Activated T-helper 9 cell treated with anti-CD3 and anti-CD28 coated beads, Interleukin-2, amount 50 U/mL, for 16 hours (primary cell): ENCODE measurements around the gene EHD1.

Experiments used
- DNase-seq: peaks from one replicate; pipeline ENCODE4 v3.0.0-alpha.2; 2020; ENCODE audit warnings: low read depth

EHD1 gene

DNA sequence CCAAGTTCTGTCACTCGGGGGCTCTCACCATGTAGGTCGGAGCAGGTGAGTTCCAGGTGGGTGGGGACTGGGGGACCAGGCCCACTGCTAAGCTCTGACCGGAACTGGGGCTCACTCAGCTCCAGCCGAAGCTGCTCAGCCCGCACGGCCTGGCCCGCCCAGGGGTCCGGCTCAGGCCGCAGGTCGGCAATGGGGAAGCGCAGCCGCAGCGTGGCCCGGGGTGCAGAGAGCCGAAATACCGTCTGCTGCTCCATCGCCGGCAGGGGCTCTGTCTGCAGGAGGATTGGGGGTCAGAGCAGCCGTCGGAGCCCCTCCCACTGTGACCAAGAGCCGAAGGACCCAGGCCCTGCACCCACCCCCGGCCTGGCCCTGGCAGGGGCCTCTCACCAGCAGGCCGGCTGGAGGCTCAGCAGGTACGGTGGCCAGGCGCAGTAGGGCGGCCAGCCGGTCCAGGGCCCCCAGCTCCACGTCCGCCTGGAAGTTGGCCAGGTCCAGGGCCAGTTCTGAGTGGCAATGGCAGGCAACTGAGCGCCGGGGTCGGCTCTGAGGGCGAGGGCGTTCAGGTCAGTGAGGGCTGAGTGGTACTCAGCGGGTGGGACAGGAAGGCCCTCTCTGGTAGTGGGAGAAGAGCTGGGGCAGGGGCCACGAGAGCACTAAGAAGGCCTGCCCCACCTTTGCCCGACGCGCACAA is 31.4 kb upstream of the EHD1 start:
- no peak for DNase-seq

DNA sequence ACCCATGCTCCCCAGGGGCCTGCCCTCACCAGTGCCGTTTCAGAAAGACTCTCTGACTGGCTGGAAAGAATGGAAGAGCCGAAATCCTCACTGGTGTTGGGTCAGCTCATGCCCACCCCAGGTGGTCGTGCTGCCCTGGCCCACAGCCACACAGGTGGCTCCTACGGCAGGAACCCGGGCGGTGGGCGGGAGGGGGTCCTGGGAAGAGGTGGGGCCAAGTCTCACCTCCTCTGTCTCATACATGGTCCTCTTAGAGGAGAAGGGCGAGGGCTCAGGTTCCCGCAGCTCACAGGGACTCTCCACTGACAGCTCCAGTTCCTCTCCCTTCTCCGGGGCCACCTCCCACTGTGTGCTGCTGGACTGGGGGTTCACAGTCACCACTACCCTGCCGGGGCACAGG is 30.3 kb upstream of the EHD1 start:
- no peak for DNase-seq

DNA sequence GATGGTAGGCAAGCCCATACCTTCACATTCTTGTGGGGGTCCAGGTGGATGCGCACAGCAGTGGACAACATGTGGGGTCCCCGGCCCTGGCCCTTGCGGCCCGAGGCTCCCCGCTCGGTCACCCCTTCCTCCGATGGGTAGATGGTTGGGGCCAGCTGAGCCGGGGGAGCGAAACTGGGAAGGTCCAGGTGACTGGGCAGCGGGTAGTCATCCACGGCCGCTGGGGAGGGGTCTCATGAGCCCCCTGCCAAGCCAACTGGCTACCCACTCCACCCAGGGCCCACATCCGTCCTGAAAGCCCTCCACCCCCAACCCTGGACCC is 27.9 kb upstream of the EHD1 start:
- DNase-seq, result no peak

DNA sequence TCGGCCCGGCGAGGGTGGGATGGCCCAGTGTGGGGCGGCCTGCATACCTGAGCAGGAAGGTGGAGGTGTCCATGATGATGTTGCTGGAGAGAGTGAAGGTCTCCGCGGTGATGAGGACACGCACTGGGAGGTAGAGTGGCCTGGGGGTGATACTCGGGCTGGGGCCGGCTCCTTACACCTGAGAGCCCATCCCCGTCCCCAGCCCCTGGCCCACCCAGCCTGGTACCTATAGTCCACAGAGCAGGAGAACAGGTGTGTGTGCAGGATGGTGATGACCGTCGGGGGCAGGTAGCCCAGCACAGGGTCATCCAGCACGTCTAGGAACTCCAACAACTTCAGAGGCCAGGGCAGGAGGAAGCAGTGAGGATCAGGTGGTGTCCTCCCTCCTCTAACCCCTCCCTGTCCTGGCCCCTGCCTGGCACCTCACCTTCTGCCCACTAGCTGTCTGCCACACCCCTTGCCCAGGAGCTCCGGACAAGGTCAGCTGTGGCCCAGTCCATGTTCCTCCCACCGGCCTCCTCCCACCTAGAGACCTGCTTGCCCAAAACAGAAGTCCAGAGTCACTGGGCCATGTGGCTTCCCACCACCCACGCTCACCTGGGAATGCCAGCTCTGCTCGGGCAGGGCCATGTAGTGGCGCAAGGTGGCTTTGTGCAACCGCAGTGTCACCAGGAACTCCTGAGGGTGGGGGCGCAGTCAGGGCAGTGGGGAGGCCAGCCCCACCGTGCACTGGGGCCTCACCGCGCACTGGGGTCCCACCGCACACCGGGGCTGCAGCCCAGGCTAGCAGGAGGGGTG is 27.3 kb upstream of the EHD1 start:
- DNase-seq, result no peak

DNA sequence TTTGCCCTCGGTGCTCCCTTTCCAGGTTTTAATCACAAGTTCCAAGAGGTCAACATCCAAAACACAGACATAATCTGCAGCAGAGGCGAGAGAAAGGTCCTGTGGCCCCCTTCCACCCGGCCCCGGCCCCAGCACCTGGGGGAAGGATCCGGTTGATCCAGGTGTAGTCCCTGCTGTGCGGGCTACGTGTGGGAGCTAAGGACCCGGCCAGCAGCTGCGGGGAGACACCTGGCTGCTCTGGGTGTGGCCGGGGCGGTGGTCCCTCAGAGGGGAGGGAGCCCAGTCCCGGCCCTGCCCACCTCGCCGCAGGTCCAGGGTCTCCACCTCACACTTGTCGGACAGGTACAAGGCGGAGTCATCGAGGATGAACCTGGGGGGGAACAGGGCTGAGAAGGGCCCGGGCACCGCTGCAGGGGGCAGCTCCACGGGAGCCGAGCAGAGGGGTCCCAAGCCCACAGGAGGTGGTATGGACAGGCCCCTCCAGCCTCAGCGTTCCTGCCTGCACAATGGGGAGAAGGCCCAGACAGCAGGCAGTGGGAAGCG is 24.9 kb upstream of the EHD1 start:
- DNase-seq, result no peak

DNA sequence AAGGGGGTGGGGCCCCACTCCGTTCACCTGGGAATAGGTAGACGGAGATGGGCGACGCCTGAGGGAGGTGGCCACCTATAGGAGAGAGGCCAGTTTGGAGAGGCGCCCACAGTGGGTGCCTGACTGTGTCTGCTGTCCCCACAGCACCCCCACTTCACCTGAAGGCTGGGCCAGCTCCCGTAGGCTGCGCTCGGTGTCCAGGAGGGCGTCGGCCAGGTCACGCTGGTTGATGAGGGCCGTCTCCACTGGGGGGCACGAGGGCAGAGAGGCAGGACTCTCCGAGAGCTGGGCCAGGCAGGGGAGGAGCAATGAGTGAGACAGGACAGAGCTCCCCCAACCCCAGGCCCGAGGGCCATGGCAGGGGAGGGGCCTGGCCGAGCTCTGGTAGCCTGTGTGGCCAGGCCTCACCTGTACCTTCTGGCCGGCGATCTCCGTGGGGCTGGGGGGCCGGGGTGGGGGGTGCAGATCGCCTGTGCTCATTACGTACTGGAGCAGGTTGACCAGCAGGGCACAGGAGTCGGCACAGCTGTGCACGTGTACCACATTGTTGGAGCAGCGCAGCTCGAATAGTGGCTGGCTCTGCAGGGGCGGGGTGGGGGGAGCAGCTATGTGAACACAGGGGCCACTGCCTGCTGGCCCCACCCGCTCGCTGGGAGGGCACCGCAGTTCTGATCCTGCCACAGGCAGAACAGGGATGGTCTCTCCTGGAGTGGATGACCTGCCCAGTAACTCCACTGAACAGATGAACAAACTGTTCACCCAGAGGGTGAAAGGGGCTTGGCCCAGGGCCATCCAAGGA is 23.9 kb upstream of the EHD1 start:
- DNase-seq, result no peak

DNA sequence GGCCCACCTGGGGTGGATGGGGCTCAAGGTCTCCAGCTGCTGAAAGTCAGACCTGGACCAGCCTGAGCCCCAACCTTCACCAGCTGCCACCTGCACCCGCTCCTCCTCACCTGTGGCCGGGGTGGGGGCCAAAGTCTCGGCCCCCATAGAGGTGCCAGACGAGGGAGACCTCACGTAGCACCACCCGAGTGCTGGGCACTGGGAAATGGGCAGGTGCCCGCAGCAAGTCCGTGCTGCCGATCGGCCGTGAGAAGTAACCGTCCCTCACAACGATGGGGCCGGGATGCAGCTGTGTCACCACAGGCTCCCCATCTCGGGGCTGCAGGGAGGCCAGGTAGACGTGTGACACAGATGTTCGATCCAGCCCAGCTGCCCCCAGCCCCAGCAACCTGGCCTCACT is 22.4 kb upstream of the EHD1 start:
- DNase-seq, result no peak

DNA sequence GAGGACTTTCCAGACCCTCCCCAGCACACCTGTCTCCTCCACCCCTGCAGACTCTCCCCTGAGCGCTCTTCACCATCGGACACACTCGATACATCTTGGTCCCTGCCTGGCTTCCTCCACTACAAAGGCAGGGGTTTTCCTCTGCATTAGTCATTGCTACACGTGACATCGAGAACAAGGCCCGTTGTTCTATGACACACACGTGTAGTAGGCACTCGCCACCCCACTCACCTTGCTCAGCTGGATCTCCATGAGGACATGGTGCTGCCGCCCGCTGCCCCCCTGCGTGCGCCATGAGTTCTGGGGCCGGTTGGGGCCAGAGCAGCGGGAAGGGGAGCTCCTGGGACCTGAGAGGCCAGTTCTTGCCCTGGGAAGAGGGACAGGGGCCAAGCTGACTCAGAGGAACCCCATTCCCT is 21.9 kb upstream of the EHD1 start:
- peak; percentile 56 for DNase-seq

DNA sequence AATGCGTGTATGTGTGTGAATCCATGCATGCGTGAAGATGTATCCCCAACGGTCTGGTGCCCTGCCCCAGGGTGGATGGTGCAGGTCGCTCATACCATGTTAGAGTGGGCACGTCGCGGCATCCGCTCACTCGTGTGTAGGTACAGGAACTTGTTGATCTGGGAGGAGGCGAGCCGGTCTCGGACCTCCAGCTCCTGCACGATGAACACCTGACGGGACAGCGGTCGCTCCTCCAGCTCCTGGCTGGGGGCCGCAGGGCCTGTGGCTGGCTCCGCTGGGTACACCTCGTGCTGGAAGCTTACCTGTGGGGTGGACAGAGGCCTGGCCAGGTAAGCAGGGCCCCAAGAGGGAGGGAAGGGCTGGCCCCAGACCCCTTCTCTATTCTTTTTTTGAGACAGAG is 20.1 kb upstream of the EHD1 start:
- no peak for DNase-seq

DNA sequence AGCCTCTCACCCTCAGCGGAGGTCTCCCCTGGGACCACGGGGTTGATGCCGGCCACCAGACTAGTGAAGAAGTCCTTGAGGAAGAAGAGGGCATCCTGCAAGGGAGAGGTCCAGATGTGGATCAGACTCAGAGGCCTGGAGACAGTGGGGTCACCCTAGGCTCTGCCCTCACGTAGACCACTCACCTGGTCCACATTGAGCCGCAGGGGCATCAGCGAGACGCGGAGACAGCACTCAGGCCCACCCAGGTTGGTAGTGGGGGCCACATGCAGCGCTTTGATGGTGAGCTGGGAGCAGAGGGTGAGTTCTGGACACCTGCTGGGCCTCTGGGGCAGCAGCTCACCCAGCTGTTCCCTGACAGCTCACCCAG is 19.6 kb upstream of the EHD1 start:
- no peak for DNase-seq

DNA sequence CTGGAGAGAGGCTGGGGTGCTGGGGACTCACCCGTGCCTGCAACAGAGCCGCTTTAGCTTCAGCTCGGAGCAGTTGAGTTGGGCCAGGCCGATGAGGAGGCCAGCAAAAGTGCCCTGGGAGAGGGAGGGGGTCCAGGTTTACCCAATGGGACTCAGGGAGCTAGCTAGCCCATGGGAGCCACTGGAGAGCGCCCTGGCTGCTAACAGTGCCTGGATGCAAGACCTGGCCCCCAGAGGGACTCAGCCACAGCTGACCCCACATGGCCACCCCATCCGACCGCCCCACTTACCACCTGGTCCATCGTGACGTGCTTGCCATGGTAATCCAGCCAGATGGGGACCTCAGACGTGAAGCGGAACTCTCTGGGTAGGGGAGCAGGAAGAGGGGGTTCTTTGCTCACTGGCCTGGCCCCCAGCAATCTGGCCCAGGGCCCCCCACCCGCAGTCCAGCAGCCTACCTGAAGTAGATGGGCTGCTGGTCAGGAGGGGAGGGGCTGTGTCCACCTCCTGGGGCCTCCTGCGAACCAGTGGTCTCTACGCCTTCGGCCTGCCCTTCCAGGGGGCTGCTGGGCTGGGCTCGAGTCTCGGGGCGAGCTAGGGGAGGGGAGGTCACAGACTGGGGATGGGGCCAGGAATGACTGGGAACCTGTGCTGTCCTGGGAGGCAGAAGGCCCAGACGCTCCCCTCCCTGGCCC is 19.1 kb upstream of the EHD1 start:
- no peak for DNase-seq

DNA sequence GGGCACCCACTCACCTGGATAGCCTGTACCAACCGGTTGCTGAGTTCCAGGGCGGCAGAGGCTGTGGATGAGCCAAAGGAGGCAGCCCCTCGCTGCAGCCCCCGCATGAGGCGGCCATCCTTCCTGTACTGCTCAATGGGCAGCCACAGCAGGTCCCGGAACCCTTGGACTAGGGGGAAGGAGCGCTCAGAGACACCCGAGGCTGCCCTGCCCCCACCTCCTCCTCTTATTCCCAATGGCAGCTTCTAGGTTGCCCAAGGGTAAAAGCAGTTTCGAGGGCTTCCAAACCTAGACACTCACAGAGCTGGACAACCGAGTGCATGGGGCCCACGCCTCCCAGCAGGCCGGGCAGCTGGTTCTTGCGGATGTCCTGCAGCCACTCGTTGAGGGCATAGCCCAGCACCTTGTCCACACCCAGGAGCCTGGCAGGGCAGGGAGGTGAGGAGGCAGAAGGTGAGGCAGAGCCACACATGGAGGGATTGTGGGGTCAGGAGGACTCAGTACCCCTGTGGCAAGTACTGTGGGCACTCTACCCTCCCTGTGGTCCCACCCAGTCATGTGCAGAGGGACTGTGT is 18.1 kb upstream of the EHD1 start:
- no peak for DNase-seq

DNA sequence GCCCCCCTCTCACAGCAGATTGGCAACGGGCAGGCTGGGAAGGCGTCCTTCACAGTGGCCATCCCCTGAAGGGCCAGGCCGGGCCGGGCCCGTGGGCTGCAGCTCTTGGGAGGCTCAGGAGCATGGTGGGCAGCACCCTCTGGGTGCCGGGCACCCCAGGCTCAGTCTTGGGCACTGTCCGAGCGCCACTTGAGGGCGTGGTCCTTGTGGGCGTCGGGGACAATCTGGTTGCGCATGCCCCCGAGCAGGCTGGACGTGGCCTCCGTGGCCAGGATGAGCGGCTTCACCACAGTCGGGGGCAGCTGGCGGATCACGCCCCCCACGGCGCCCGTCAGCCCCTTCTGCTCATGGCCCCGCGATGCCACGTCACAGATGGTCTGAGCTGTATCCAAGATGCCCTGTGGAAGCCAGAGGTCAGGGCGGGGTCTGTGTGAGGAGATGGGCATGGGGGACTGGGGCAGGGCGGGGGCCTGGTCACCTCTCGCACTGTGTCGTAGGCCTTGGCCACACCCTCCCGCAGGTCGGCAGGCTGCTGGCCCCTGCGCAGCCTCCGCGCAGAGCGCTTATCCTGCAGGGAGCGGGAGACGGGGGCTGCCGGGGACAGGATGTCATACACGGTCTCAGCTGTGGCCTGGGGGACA is 16.5 kb upstream of the EHD1 start:
- DNase-seq, result no peak

DNA sequence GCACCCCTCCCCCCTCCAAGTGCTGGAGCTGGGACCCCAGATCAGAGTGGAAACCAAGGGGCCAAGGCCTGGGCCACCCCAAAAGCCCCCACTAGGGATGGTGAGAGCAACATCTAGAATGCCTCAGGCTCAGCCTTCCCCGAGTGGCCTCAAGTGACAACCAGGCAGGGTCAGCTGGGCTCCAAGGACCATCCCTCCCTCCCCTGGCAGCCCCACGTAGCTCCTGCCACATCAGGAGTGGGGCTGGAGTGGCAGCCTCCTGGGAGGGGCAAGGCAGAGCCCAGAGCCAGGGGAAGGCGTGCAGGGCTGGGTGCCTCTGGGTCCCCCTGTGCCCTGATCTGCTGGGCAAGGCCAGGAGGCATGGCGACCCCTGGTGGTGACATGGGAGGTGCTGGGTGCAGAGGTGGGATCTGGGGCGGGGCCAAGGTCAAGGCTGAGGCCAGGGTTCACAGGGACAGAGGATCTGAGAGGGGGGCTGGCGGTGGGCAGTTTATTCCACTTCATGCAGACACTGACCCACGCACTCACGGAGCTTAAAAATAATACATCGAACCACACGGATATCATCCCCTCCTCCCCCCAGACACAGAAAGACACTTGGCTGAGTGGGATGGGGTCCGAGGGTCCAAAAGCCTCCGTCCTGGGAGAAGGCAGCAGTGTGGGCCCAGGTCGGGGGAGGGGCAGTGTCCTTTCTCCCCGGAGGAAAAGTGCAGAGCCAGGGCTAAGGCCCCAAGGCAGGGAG is 15.8 kb upstream of the EHD1 start:
- peak; percentile 87 for DNase-seq

DNA sequence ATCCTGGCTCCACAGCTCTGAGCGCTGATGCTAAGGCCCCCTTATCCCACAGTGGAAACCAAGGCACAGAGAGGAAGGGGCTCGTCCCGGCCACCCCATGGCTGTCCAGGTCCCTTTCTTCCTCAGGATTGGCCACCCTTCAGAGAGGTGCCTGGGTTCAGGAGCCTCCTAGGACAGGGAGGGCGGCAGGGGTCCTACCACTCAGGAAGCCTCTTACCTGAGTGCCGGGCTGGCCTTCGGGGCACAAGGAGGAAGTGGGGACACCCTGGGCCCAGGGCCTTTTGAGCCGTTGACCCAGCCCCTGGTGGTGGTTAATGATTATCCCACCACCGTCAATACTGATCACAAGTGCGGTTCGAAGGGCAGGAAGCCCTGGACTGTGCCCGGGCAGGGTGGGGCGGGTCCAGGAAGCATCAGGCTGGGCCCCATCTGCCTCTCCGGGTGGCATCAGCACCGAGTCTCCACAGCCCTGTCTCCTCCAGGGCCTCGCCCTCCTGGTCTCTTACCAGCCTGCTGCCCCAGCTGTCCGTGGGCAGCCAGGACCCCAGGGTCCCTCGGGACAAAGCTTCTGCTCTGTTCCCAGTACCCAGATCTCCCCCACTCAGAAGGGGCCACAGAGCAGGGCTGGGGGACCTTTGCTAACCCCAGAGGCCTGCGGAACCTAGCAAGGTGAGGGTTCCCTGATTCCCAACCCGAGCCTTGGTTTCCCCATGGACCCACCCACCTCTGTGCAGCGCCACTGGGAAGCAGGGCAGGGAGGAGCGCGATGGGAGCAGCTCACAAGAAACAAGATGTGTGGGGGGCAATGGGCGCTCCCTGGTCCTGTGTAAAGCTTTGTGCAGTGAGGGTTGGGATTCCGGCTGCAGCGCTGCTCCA is 15.0 kb upstream of the EHD1 start:
- DNase-seq, result no peak

DNA sequence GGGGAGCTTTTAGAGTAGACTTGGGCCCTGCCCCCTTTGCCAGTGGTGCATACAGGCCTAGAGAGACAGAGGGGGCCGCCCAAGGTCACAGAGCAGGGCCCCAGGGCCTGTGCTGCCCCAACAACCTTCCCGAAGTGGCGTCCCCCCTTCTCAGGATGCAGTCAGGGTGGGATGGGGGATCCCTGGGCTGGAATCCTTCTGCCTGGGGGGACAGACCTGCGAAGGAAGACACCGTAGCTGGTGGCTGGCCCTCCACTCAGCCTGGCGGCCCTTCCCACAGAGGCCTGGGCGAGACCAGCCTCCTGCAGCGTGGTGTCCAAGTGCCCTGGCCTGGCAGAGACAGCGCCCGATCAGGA is 14.4 kb upstream of the EHD1 start:
- DNase-seq, result no peak

DNA sequence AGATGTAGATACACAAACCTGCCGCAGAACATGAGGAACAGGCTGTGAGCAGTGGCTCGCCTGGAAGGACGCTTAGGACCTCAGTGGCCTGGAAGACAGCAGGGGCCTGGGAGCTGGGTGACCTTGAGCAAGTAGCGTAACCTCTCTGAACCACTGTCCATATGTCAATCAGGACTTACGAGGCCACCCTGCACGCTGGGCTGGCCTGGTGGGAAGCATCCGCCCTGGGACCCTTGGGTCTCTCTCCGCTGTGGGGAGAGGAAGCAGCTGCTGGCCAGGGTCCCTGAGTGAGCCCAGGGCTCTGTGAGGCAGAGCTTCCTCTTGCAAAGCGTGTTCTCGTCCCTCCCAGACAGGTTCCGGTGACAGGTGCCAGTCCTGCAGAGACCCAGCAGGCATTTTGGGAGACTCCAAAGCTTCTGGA is 14.0 kb upstream of the EHD1 start:
- no peak for DNase-seq

DNA sequence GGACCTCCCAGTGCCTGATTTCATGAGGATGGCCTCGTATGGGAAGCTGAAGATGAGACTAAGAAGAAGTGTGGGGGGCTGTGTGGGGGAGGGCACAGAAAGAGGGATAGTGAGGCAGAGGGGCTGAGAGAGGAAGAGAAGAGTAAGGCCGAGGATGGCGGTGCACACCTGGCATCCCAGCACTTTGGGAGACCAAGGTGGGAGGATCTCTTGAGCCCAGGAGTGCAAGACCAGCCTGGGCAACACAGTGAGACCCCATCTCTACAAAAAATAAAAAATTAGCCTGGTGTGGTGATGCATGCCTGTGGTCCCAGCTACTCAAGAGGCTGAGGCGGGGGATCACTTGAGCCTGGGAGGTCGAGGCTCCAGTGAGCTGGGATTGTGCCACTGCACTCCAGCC is 13.5 kb upstream of the EHD1 start:
- no peak for DNase-seq

DNA sequence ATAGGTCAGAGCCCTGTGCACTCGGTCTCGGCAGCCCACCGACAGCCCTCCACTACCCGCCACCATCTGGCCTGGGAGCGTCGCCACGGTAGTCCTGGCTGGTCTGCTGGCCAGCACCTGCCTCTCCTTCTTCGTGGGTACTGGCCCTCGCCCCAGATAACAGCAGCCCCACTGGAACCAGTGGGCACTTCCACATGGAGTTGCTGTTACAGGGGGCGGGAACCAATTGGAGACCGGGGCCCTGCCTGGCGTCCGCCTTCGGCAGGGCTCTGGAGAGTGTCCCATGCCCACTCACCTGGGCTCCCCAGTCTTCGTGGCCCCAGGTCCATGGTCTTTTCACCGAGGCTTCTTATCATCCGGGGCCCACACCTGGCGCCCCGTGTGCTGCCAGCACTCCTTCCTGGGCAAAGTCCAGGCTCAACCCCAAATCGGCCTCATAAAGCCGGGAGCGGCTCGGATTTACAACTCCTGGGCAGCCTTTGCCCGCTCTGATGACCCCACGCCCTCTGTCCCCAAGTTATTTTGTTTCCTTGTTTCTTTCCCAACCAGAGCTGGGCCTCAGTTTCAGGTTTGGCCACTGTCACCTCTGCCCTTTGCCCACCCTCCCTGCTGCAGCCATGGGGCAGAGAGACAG is 12.9 kb upstream of the EHD1 start:
- DNase-seq, result no peak
